Left lung (tissue), 10 donors: ENCODE data around the gene TNIK. TPM values are rescaled to one million over a fixed set of nuclear protein-coding genes. Genes with fewer than 3 reads are reported as not detected.

Experiments
- ATAC-seq: fragments of 200-7000 bp; cut with Tn5 transposase; one replicate; pipeline ENCODE4 v1.9.1; 2020; ENCODE audit warnings: moderate library complexity
- DNase-seq, 4 donors: peaks; one replicate each; pipeline ENCODE4 v3.0.0-alpha.2; 2013 to 2020
- H3K27ac ChIP-seq, 2 donors: fragments of 200-600 bp; sonication (generic) in 1 of 2; one replicate each; pipeline versions ENCODE4 v1.5.0 to v1.8.0; 2020 to 2021
- H3K27me3 ChIP-seq, 2 donors: fragments of 200-600 bp; sonication (generic) in 1 of 2; one replicate each; pipeline versions ENCODE4 v1.5.0 to v1.8.0; 2020 to 2021
- H3K36me3 ChIP-seq, 2 donors: fragments of 200-600 bp; sonication (generic) in 1 of 2; one replicate each; pipeline versions ENCODE4 v1.5.0 to v1.8.0; 2020 to 2021
- H3K4me1 ChIP-seq, 2 donors: fragments of 200-600 bp; one replicate each; pipeline ENCODE4 v1.8.0; 2021
- H3K4me3 ChIP-seq, 2 donors: fragments of 200-600 bp; sonication (generic) in 1 of 2; one replicate each; pipeline versions ENCODE4 v1.5.0 to v1.8.0; 2020 to 2021; ENCODE audit warnings: mild to moderate bottlenecking in 1 of 2
- H3K9me3 ChIP-seq, 2 donors: fragments of 200-600 bp; sonication (generic) in 1 of 2; one replicate each; pipeline versions ENCODE4 v1.5.0 to v1.8.0; 2020 to 2021
- CTCF ChIP-seq, 2 donors: fragments of 200-600 bp; sonication (generic) in 1 of 2; IDR thresholded peaks; one replicate each; pipeline versions ENCODE4 v1.5.0 to v1.8.0; 2021; ENCODE audit warnings: antibody characterized with exemption in 2 of 2
- intact Hi-C, 2 donors: fragments of 100-400 bp; cut with DNase I; formaldehyde crosslinking; loops; one replicate each; pipeline versions ENCODE4 v1.11.2 to v1.14.2; 2022
- polyA plus RNA-seq, 6 donors: library from polyadenylated mRNA; unstranded; fragments of 120-200 nt; gene quantifications; one replicate each; pipeline ENCODE4 v1.2.1, GENCODE V29; 2013; ENCODE audit not compliant: insufficient read length in 6 of 6
- total RNA-seq, 2 donors: library from RNA; stranded (reverse); fragmentation: NEBNext Ultra II Directional; extraction: Animal tissue kit (Norgen Biotek cat#: 25700); gene quantifications; one replicate each; pipeline ENCODE4 v1.2.1, GENCODE V29; 2021
- donor health status: DM: no; HTN: yes; CAD: no.
- donor health status: DM: no; HTN: no; CAD: no.

The TNIK gene
- total and polyA plus RNA-seq, 8 donors = 14.8 to 42.0 (median 17.4) TPM

- no peak overlapping the region for H3K27ac ChIP-seq
- H3K4me3 ChIP-seq = no peak overlapping the region
- TF ChIP-seq CTCF (IDR thresholded peaks at IDR 0.05) = no peak
- ATAC-seq (no peak), DNase-seq (no peak)
- no peaks in the 10 kb centered on the region for H3K4me1 ChIP-seq
- H3K9me3 ChIP-seq = no peaks in the 10 kb centered on the region
- no peaks in the 10 kb centered on the region for H3K36me3 ChIP-seq
- H3K27me3 ChIP-seq = no peaks in the 10 kb centered on the region
- intact Hi-C loops = no loop called here
These were observed 180.2 kb downstream of the TNIK start for GRCh38 chr3:171279972-171280371.

GRCh38 chr3:171278299-171278590, 182.0 kb downstream of the TNIK start:
- DNase-seq (no peak), ATAC-seq (no peak)
- no peaks in the 10 kb centered on the region for H3K4me1 ChIP-seq
- intact Hi-C loops = no loop called here
- H3K27ac ChIP-seq = no peak overlapping the region
- no peaks in the 10 kb centered on the region for H3K9me3 ChIP-seq
- H3K27me3 ChIP-seq = no peaks in the 10 kb centered on the region
- no peaks in the 10 kb centered on the region for H3K36me3 ChIP-seq
- H3K4me3 ChIP-seq = no peak overlapping the region
- no peak for TF ChIP-seq CTCF (IDR thresholded peaks at IDR 0.05)

GRCh38 chr3:171277456-171278298, 182.5 kb downstream of the TNIK start:
- Histone ChIP-seq H3K4me1 (no peaks in the 10 kb centered on the region), H3K27ac (no peak overlapping the region), H3K4me3 (no peak overlapping the region), H3K9me3 (no peaks in the 10 kb centered on the region), H3K36me3 (no peaks in the 10 kb centered on the region), H3K27me3 (no peaks in the 10 kb centered on the region)
- TF ChIP-seq CTCF (IDR thresholded peaks at IDR 0.05) = no peak
- intact Hi-C loops = no loop called here
- ATAC-seq (no peak), DNase-seq (no peak)

- H3K4me1 ChIP-seq = no peaks in the 10 kb centered on the region
- no peaks in the 10 kb centered on the region for H3K9me3 ChIP-seq
- no peak overlapping the region for H3K27ac ChIP-seq
- no peak for TF ChIP-seq CTCF (IDR thresholded peaks at IDR 0.05)
- DNase-seq (no peak), ATAC-seq (no peak)
- no peak overlapping the region for H3K4me3 ChIP-seq
- no peaks in the 10 kb centered on the region for H3K36me3 ChIP-seq
- intact Hi-C loops = no loop called here
- no peaks in the 10 kb centered on the region for H3K27me3 ChIP-seq
These were observed 183.3 kb downstream of the TNIK start for GRCh38 chr3:171276923-171277322.

GRCh38 chr3:171274222-171274621, 186.0 kb downstream of the TNIK start:
- no peak overlapping the region for H3K27ac ChIP-seq
- DNase-seq = no peak
- H3K4me1 ChIP-seq = no peaks in the 10 kb centered on the region
- H3K27me3 ChIP-seq = no peaks in the 10 kb centered on the region
- TF ChIP-seq CTCF (IDR thresholded peaks at IDR 0.05) = no peak
- intact Hi-C loops = no loop called here
- ATAC-seq = no peak
- no peak overlapping the region for H3K4me3 ChIP-seq
- no peaks in the 10 kb centered on the region for H3K9me3 ChIP-seq
- H3K36me3 ChIP-seq = no peaks in the 10 kb centered on the region
